ENCODE data around the gene KLF7.

GRCh38 chr2:207132019-207132418, 33.7 kb downstream of the KLF7 start:
- TF ChIP-seq CTCF (IDR thresholded peaks at IDR 0.05; ENCODE audit: poor library complexity) (no peak), EZH2 (IDR thresholded peaks at IDR 0.05; ENCODE audit: borderline replicate concordance) (no peak)
